GM08714 (cell line): ENCODE measurements around the gene ITGB1BP2.
"Not testable (repeated sequence)": the region's sequence is repeated elsewhere in the genome, so short reads cannot be mapped to it uniquely, and the experiment has no call there.

ENCODE experiments used
- H3K4me3 ChIP-seq: fragments of 200-500 bp; sonication (Bioruptor generic); 2 replicates; pipeline ENCODE4 v1.5.1; 2014; ENCODE audit warnings: mild to moderate bottlenecking, low read length, inconsistent platforms
- ZNF274 ChIP-seq: IDR thresholded peaks from 2 replicates; pipeline ENCODE4 v1.6.1; 2012; ENCODE audit warnings: mild to moderate bottlenecking, low read depth, low read length

Gene ITGB1BP2

DNA sequence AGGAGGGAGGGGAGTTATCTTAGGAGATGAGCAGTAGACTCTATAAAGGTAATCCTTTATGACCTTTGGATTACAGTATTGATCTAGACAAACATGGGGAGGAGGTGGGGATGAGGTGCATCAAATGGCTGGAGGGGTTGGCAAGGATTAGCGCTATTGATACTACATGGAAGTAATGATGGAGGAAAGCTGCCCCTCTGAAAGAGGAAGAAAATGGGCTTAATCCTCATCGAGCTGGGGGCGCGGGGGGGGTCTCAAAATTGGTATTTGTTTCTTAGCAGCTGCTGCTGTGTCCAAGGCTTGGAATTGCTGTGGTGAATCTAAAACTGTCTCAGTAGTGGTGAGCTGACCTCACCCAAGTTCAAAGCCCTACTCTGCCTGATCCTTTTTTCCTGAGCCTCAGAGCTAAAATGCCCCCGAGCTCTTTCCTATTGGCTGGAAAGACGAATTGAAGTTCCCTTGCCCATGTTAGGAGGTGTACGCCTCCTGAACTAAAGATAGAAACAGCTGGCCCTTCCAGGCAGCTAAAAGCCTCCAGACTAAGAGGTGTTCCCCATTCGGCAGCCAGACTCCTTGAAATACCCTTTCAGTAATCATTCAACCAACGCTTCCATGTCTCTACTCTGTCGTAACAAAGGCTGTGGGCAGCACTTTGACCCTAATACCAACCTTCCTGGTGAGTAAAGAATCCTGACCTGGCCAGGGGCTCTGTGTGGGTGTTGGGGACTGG is at the start of gene ITGB1BP2:
Gene ITGB1BP2, plus strand, starts transcription at position 556 of the 730 bp plus-strand sequence. Its CDS starts 57 bp downstream, at position 613.
- no peak within 1 kb of the TSS for H3K4me3 ChIP-seq
- TF ChIP-seq ZNF274 = no peak

DNA sequence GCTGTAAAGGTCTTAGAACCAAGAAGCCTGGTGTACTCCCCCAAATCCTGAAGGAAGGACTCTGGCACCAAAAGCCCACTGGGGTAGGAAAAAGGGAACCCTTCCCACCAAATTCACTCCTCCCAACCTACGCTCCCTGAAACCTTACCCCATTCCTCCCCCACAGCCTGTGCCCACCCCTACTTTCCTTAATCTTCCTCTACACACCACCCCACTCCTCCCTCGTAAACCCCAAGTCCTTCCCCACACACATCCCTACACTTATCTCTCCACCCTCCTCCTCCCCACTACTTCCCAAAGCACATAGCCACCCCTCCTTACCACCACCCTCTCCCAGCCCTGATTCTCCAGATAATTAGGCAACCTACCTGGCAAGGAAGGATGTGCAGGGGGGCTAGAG is 49.3 kb upstream of the ITGB1BP2 start:
- no peak for TF ChIP-seq ZNF274
- H3K4me3 ChIP-seq = peak overlapping the region; percentile 84; the same call in 1 of the 2 replicates

DNA sequence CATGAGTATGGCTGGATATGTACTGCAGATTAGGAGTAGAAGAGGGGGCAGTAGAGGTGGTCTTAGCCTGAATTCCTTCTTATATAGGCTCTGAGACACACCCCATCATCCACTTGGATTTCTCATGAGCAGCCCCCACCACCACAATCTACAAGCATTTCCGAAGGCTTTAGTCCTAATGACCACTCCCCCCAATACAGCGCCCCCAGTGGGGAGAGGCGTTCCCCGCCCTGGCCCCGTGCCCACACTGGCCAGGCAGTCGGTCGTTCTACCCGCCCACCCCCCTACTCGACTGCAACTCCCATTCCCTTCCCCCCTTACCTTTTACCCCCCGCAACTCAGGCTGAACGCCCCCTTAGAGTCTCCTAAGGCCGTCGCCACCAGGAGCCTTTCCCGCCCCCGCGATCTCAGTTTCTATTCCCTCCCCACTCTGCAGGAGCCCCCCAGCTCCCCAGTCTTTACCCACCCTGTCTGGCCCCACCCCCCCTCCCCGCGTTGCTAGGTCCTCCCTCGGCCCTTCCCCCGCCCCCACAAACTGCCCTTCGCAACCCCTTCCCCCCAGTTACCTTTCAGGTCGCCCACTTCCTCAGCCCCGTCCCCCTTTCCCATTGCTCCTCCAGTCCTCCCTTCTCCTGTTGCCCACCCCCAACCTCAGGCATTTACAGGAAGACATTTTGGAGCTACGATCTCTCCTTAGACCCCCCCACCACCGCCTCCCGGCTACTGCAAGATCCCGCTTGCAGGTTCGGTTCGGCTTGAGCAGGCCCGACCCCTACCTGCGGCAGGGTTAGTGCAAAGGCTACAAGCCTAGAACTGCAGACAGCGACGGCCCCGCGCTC is 48.1 kb upstream of the ITGB1BP2 start:
- no peak for TF ChIP-seq ZNF274
- H3K4me3 ChIP-seq = peak overlapping the region; percentile 84

DNA sequence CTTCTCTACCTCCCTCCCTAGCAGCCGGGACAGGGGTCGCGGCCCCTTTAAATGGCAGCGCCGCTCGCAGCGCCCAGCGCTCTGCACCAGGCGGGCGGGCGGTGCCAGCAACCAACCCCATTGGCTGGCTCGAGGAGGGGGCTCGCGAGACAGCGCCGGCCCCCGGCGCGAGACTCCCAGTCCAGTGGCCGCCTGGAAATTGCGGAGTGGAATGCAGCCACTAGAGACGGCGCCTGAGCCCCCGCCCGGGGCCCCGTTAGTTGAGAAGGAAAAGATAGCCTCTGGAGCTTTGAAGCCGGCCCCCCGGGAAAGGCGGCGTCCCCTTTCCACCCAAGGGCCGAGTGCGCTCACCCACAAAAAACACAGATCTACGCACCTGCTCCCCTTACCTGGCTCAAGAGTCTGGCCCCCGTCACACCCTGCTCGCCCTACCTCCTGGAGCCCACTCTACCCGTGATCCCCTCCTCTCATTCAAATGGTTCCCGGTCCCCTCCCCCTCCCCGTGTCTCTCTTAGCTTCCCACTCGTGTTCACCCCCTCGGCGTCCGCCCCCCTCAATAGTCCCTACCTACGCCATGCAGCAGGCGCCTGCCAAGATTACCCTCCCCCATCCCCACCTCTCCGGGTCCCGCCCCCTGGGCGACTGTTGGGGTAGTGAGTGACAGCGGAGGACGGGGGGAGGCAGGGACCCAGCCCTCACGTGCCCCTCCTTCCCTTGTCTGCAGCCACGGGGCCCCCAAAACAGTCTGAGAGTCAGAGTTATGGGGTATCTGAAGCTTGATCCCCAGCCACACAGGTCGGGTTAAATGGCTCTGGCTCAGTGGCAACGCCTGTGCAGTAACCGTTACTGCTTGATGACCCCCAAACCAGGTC is 47.2 kb upstream of the ITGB1BP2 start, which contains the start of gene ZMYM3:
Gene ZMYM3, minus strand, starts transcription at position 49 of the 872 bp plus-strand sequence. CDS start 885 bp downstream, outside the sequence.
- no peak for TF ChIP-seq ZNF274
- peak within 1 kb of the TSS; percentile 84 for H3K4me3 ChIP-seq

DNA sequence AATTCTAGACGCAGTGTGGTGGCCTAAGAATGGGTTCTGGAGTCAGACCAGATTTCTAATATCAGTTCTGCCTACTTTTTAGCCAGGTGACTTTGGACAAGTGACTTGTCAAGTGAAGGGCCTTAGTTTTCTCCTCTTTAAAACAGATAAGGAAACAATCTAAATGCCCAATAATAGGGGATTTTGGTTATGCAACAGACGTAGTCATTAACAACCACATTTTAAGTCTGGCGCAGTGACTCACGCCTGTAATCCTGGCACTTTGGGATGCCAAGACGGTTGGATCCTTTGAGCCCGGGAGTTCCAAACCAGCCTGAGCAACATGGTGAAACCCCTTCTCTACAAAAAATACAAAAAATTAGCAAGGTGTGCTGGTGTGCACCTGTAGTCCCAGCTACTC is 45.5 kb upstream of the ITGB1BP2 start:
- no peak overlapping the region for H3K4me3 ChIP-seq
- TF ChIP-seq ZNF274 = no peak

DNA sequence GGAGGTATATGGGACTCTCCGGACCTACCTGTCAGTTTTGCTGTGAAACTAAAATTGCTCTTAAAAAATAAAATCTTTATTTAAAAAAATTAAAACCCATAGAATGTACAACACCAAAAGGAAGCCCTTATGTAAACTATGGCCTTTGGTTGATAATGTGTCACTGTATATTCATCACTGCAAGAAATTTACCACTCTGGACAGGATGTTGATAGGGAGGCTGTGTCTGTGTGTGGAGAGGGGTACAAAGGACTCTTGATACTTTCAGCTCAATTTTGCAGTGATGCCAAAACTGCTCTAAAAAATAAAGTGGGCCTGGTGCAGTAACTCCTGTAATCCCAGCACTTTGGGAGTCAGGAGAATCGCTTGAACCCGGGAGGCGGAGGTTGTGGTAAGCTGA is 44.7 kb upstream of the ITGB1BP2 start:
- no peak overlapping the region for H3K4me3 ChIP-seq
- no peak for TF ChIP-seq ZNF274

DNA sequence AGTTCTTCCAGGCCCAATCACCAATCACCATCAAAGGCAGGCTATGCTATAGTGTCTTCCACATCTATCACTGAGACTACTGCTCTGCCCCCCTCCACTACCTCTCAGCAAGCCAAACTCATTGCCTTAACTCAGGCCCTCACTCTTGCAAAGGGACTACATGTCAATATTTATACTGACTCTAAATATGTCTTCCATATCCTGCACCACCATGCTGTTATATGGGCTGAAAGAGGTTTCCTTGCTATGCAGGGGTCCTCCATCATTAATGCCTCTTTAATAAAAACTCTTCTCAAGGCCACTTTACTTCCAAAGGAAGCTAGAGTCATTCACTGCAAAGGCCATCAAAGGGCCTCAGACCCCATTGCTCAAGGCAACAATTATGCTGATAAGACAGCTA is 32.9 kb upstream of the ITGB1BP2 start:
- H3K4me3 ChIP-seq = not testable (repeated sequence)

DNA sequence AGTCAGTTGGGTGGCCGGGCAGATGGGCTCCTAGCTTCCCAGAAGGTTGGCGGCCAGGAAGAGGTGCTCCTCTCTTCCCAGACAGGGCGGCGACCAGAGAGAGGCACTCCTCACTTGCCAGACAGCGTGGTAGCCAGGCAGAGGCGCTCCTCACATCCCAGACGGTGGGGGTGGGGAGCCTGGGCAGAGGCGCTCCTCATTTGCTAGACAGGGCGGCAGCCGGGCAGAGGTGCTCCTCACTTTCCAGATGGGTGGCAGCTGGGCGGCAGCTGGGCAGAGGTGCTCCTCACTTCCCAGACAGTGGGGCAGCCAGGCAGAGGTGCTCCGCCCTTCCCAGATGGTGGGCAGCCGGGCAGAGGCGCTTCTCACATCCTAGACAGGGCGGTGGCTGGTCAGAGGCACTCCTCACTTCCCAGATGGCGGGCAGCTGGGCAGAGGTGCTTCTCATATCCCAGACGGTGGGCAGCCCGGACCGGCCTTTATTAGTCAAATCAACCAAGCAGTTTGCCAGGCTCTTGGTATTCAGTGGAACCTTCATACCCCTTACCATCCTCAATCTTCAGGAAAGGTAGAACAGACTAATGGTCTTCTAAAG is 31.7 kb upstream of the ITGB1BP2 start:
- no peak for TF ChIP-seq ZNF274
- no peak overlapping the region for H3K4me3 ChIP-seq

DNA sequence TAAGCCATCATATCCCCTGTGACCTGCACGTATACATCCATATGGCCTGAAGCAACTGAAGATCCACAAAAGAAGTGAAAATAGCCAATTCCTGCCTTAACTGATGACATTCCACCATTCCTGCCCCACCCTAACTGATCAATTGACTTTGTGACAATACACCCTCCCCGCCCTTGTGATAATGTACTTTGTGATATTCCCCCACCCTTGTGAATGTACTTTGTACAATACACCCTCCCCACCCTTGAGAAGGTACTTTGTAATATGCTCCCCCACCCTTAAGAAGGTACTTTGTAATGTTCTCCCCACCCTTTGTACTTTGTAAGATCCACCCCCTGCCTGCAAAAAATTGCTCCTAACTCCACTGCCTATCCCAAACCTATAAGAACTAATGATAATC is 29.2 kb upstream of the ITGB1BP2 start:
- H3K4me3 ChIP-seq = not testable (repeated sequence)

DNA sequence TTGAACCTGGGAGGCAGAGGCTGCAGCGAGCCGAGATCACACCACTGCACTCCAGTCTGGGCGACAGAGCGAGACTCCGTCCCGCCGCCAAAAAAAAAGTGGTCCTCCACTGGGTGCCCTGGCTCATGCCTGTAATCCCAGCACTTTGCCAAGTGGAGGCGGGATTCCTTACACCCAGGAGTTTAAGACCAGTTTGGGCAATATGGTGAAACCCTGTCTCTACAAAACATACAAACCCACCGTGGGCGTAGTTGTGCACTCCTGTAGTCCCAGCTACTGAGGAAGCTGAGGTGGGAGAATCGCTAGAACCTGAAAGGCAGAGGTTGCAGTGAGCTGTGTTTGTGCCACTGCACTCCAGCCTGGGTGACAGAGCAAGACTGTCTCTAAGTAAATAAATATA is 20.2 kb upstream of the ITGB1BP2 start:
- H3K4me3 ChIP-seq = not testable (repeated sequence)

DNA sequence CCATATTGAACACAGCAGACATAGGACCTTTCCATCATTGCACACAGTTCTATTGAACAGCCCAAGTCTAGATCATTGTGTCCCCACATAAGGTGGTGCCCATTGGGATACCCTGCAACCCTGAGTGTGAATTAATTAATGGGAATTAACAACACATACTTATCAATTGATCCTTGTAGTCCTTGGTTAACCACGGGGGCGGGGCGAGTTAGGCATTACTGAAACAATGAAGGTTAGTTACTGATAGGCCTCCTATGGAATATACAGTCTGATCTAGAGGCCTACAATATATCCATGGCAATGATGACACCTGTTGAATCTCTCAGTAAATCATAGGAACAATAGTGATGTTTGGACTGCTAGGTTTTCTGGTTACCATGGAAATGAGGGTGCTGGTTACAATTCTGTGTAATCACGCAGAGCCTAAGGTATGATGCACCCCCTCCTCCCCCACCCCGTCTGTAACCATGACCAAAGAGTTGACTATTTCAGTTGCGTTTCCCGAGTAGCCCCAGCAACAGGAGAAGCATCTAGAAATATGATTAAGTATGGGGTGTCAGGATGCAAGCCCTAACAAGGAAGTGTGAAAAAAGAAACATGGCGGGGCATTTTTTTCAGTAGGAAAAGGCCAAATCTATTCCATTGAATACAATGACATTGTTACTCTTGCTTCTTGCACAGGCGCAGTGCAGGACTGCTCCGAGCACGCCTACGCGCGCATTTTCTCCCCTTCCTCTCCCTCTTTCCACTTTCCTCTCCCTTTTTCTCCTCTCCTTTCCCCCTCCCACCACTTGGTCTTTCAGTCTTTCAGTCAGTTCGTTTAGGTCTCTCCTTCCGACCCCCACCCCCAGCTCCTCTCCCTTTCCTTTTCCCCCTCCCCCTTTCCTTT is 18.8 kb upstream of the ITGB1BP2 start:
- no peak for TF ChIP-seq ZNF274

DNA sequence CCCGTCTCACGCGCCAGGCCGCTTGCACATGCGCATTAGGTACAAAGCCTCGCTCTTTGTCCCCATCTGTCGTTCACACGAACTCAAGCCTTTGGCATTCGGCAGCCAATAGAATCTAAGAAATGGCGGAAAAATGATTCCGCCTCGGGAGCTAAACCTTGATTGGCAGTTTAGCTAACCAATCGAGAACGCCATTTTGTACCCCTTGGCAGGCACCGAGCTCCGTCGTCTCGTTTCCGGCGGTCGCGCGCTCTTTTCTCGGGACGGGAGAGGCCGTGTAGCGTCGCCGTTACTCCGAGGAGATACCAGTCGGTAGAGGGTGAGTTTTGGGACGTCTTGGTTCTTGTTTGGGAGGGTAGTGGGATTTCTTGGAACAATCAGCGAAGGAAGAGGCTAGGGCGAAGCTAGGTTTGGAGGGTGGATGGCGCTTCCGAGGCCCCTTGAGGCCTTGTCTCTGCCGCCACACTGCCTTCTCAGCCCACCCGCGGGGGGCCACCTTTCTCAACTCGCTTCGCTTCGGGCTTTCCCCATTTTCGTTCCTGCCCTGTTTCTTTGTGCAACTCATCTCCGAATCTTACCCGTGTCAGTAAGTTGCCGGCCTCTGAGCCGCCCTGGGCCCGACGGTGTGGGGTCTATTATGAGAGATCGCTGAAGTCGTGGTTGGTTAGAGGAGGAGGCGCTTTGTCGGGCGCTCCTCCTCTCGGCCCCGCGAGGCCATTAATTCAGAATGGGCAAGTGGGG is 18.0 kb upstream of the ITGB1BP2 start, which contains the start of gene NONO:
Gene NONO, plus strand, starts transcription at position 233 of the 741 bp plus-strand sequence. CDS start 7,003 bp downstream, outside the sequence.
- no peak for TF ChIP-seq ZNF274
- peak within 1 kb of the TSS; percentile 63 for H3K4me3 ChIP-seq

More for the DNA sequence above, 18.8 kb upstream of the ITGB1BP2 start:
- peak overlapping the region; percentile 63; the same call in 1 of the 2 replicates for H3K4me3 ChIP-seq
